ENCODE results near the gene FAM107B. TPM values are rescaled to one million over a fixed set of nuclear protein-coding genes. Genes with fewer than 3 reads are reported as not detected.

FAM107B gene
- total and polyA plus RNA-seq, 2 of the 8 experiments (the other 6 are each of a cell fraction or from before 2014, with no cell fraction given): 7.5 to 28.1 TPM

DNA sequence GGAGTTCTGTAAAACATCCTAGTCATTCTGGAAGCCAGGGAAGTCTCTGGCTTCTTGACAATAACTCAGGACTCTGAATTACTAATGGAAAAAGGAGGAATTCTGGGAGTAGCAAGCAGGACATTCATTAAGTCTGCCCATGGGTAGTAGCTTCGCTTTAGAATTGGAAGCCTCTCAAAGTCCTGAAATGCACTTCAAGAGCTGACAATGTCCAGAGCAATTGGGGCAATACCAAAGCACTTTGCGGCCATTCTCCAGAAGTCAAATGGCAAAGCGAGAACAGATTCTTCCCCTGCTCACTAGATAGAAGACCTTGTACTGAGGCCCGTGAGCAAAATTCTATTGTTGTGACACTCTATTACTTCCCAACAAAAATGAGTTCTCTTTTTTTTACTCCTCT is 293.7 kb downstream of the FAM107B start:
- 88% methylated on average over 4 of the region's 4 CpGs; no CpG with 5 or more reads in 1 of the 2 experiments for WGBS, 2 experiments (ENCODE audit: extremely low coverage in 1 of 2, insufficient coverage in 1 of 2, insufficient read length in 1 of 2, insufficient replicate concordance in 2 of 2, low coverage in 1 of 2, low lambda C conversion rate in 2 of 2, missing lambda C conversion rate in 1 of 2)
- no peak overlapping the region for H3K14ac ChIP-seq (ENCODE audit: insufficient read length)
- no peak overlapping the region for H3K9ac ChIP-seq (replicated peaks in 1 of 4; ENCODE audit: extremely low read depth in 1 of 4, low read depth in 3 of 4, low read length in 3 of 4)
- H3K56ac ChIP-seq (replicated peaks; ENCODE audit: insufficient read length, low read depth, low read length): no peak overlapping the region
- H4K8ac ChIP-seq (ENCODE audit: extremely low read depth, insufficient read depth, low read length): no peak overlapping the region
- H2BK12ac ChIP-seq (ENCODE audit: low read depth, low read length): no peak overlapping the region
- FAIRE-seq (no peak), DNase-seq (ENCODE audit: low read depth in 1 of 2, low spot score in 2 of 2) (peak in 1 of 2 experiments; percentile 14)
- no peak overlapping the region for H2BK5ac ChIP-seq (ENCODE audit: low read depth, low read length)
- H2BK20ac ChIP-seq (ENCODE audit: low read length): no peak overlapping the region
- no peak overlapping the region for H3K4me3 ChIP-seq (ENCODE audit: extremely low read depth in 1 of 4, insufficient read depth in 2 of 4, low read depth in 3 of 4, low read length in 4 of 4)
- H3K4me1 ChIP-seq (replicated peaks in 1 of 4; ENCODE audit: control insufficient read depth in 3 of 4, insufficient read depth in 4 of 4, low read length in 3 of 4): no peaks in the 10 kb centered on the region
- no peak overlapping the region for H3K18ac ChIP-seq (ENCODE audit: extremely low read depth, low read length)
- no peak overlapping the region for H3K4me2 ChIP-seq (ENCODE audit: insufficient read depth in 1 of 2, low read depth in 2 of 2, low read length in 2 of 2)
- TF ChIP-seq CTBP2 (IDR thresholded peaks at IDR 0.05; ENCODE audit: borderline replicate concordance, insufficient read depth, insufficient read length, low read length) (no peak), JUND (IDR thresholded peaks at IDR 0.05; ENCODE audit: low read length) (no peak), BRCA1 (IDR thresholded peaks at IDR 0.05; ENCODE audit: low read depth, low read length) (no peak), SP2 (IDR thresholded peaks at IDR 0.05; ENCODE audit: low read length) (no peak)
- H3K79me2 ChIP-seq (ENCODE audit: control insufficient read depth in 1 of 2, insufficient read depth in 2 of 2, low read length in 2 of 2): no peaks in the 10 kb centered on the region
- no peaks in the 10 kb centered on the region for H3K23me2 ChIP-seq (ENCODE audit: low read depth, low read length)
- ChIA-PET POLR2A (ENCODE audit: partially characterized antibody) (interaction anchor here (3.3 kb wide), 1 partner anchor 296 kb away, joined by 14 read pairs; no protein-coding TSS in a partner anchor), CTCF (ENCODE audit: partially characterized antibody) (interaction anchor here (0.7 to 9.7 kb wide), 16 partner anchors 10 to 820 kb away, joined by 3 to 143 read pairs (median 3); no protein-coding TSS in a partner anchor)
- H3K79me1 ChIP-seq (ENCODE audit: low read depth, low read length): no peaks in the 10 kb centered on the region
- H4K91ac ChIP-seq (replicated peaks; ENCODE audit: insufficient read length, low read length): no peak overlapping the region
- no peak overlapping the region for H2AK5ac ChIP-seq (ENCODE audit: low read depth, low read length)
- no peaks in the 10 kb centered on the region for H4K20me1 ChIP-seq (replicated peaks in 1 of 2; ENCODE audit: control insufficient read depth in 1 of 2, insufficient read depth in 2 of 2, low read length in 2 of 2)
- no peak overlapping the region for H3K4ac ChIP-seq (replicated peaks; ENCODE audit: insufficient read length, low read depth, low read length)
- H2BK15ac ChIP-seq (ENCODE audit: low read length): no peak overlapping the region
- H4K5ac ChIP-seq (ENCODE audit: insufficient read length, low read depth, low read length): no peak overlapping the region
- H2AFZ ChIP-seq (ENCODE audit: low read length): no peak overlapping the region
- H3K23ac ChIP-seq (ENCODE audit: insufficient read length): no peak overlapping the region
- H3K9me3 ChIP-seq (ENCODE audit: insufficient read depth in 2 of 2, low read depth in 1 of 2, low read length in 1 of 2): peaks cover 0 to 4% of the 10 kb centered on the region in 2 experiments; a peak in 1 of 4 replicates
- no peaks in the 10 kb centered on the region; a peak in 1 of 7 replicates for H3K27me3 ChIP-seq (replicated peaks in 1 of 4; ENCODE audit: control insufficient read depth in 3 of 4, extremely low read depth in 1 of 4, insufficient read depth in 3 of 4, low read length in 3 of 4)
- H2BK120ac ChIP-seq (replicated peaks; ENCODE audit: low read depth, low read length): no peak overlapping the region
- H3K27ac ChIP-seq (ENCODE audit: low read depth, low read length): no peak overlapping the region
- no peaks in the 10 kb centered on the region for H3K36me3 ChIP-seq (ENCODE audit: control insufficient read depth in 2 of 4, insufficient read depth in 4 of 4, low read length in 3 of 4)

All from H1 (cell line).